ENCODE data around the gene EIF1B. TPM values are rescaled to one million over a fixed set of nuclear protein-coding genes. Genes with fewer than 3 reads are reported as not detected.

The EIF1B gene
- total RNA-seq, 1 experiment from 2014 or later: 33.6 TPM

GRCh38 chr3:40262331-40262730, 47.2 kb upstream of the EIF1B start (continued):
- TF ChIP-seq EZH2 (IDR thresholded peaks at IDR 0.05): no peak
- no peak for TF ChIP-seq SRF (IDR thresholded peaks at IDR 0.05; ENCODE audit: low read depth)

- Histone ChIP-seq H3K9ac (ENCODE audit: low read length) (no peak overlapping the region), H3K27ac (ENCODE audit: low read depth, low read length) (no peak overlapping the region), H3K4me3 (replicated peaks in 1 of 2; ENCODE audit: low read depth in 1 of 2, low read length in 2 of 2) (no peak overlapping the region), H4K20me1 (ENCODE audit: insufficient read depth) (no peaks in the 10 kb centered on the region), H3K9me3 (ENCODE audit: control insufficient read depth in 1 of 2, insufficient read depth in 1 of 2, low read depth in 1 of 2, low read length in 2 of 2) (no peaks in the 10 kb centered on the region), H2AFZ (ENCODE audit: low read depth, low read length, poor library complexity, severe bottlenecking) (no peak overlapping the region), H3K27me3 (ENCODE audit: insufficient read depth, low read length) (peaks cover 9% of the 10 kb centered on the region; the same call in 1 of the 2 replicates), H3K36me3 (ENCODE audit: control insufficient read depth in 1 of 2, insufficient read depth in 2 of 2, low read length in 2 of 2) (no peaks in the 10 kb centered on the region), H3K4me1 (ENCODE audit: control insufficient read depth in 1 of 2, insufficient read depth in 2 of 2, low read length in 2 of 2) (no peaks in the 10 kb centered on the region), H3K4me2 (ENCODE audit: low read length) (no peak overlapping the region), H3K79me2 (ENCODE audit: insufficient read depth, low read length) (no peaks in the 10 kb centered on the region), H3K9me2 (ENCODE audit: insufficient read depth) (no peaks in the 10 kb centered on the region)
- TF ChIP-seq ZBTB33 (IDR thresholded peaks at IDR 0.05; ENCODE audit: extremely low read depth, insufficient replicate concordance, low read length): no peak
- TF ChIP-seq POLR2A (IDR thresholded peaks at IDR 0.05; ENCODE audit: borderline replicate concordance, extremely low read depth, insufficient read depth, insufficient read length): no peak
- TF ChIP-seq JUND (IDR thresholded peaks at IDR 0.05): no peak
- TF ChIP-seq SIN3A (IDR thresholded peaks at IDR 0.05; ENCODE audit: low read depth): no peak
- no peak for TF ChIP-seq MAX (IDR thresholded peaks at IDR 0.05)
- TF ChIP-seq ATF3 (IDR thresholded peaks at IDR 0.05): no peak
- no peak for TF ChIP-seq CTCF (IDR thresholded peaks at IDR 0.05 in 2 of 3, conservative IDR thresholded peaks at IDR 0.05 in 1 of 3; ENCODE audit: borderline replicate concordance in 1 of 3, insufficient read depth in 1 of 3, low read depth in 2 of 3, low read length in 2 of 3)
- no peak for TF ChIP-seq SP1 (IDR thresholded peaks at IDR 0.05; ENCODE audit: low read depth)
- no peak for TF ChIP-seq ZFX (IDR thresholded peaks at IDR 0.05)
- TF ChIP-seq EGR1 (IDR thresholded peaks at IDR 0.05; ENCODE audit: low read depth): no peak
- TF ChIP-seq SRF (IDR thresholded peaks at IDR 0.05; ENCODE audit: low read depth): no peak
- BruUV-seq (replicated peaks): no TSS peak
- ChIA-PET POLR2A (no interaction called here), RAD21 (ENCODE audit: low non-redundant PET in 1 of 2, low total read pairs in 2 of 2, uncharacterized antibody in 2 of 2, unreplicated experiment in 2 of 2) (no interaction called here), CTCF (no interaction called here)
- intact Hi-C loops (cut with micrococcal nuclease): no loop called here
- no peak for ATAC-seq
- DNase-seq (ENCODE audit: low read depth, low spot score): no peak
These were observed 45.1 kb upstream of the EIF1B start for GRCh38 chr3:40264451-40264850.
